ENCODE data around the gene OVCH1.

OVCH1 gene

DNA sequence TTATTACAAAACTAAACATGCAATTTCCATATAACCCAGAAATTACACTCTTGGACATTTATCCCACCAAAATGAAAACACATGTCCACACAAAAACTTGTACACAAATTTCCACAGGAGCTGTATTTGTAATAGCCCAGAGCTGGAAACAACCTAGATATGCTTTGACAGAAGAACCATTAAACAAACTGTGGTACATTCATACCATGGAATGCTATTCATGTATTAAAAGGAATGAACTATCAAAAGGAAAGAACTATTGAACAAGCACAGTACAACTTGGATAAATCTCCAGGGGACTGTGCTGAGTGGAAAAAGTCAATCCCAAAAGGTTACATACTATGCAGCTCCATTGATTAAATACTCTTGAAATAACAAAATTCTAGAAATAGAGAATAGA lies 80.7 kb downstream of the OVCH1 start:
- TF ChIP-seq, protein P1, sequence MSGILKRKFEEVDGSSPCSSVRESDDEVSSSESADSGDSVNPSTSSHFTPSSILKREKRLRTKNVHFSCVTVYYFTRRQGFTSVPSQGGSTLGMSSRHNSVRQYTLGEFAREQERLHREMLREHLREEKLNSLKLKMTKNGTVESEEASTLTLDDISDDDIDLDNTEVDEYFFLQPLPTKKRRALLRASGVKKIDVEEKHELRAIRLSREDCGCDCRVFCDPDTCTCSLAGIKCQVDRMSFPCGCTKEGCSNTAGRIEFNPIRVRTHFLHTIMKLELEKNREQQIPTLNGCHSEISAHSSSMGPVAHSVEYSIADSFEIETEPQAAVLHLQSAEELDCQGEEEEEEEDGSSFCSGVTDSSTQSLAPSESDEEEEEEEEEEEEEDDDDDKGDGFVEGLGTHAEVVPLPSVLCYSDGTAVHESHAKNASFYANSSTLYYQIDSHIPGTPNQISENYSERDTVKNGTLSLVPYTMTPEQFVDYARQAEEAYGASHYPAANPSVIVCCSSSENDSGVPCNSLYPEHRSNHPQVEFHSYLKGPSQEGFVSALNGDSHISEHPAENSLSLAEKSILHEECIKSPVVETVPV (CRISPR knock-in tag; IDR thresholded peaks at IDR 0.05): no peak
- TF ChIP-seq SNAI2 (CRISPR knock-in tag; IDR thresholded peaks at IDR 0.05) (no peak), PPARA (CRISPR knock-in tag; IDR thresholded peaks at IDR 0.05; ENCODE audit: borderline replicate concordance) (no peak), TOX (CRISPR knock-in tag; IDR thresholded peaks at IDR 0.05; ENCODE audit: borderline replicate concordance) (no peak), ZFP3 (CRISPR knock-in tag; IDR thresholded peaks at IDR 0.05) (no peak), OSR1 (CRISPR knock-in tag; IDR thresholded peaks at IDR 0.05) (no peak), TCF4 (CRISPR knock-in tag; IDR thresholded peaks at IDR 0.05; ENCODE audit: borderline replicate concordance) (no peak), BACH2 (CRISPR knock-in tag; IDR thresholded peaks at IDR 0.05; ENCODE audit: borderline replicate concordance) (no peak), RARB (CRISPR knock-in tag; IDR thresholded peaks at IDR 0.05) (no peak), ZFP30 (CRISPR knock-in tag; IDR thresholded peaks at IDR 0.05) (no peak), GLIS3 (CRISPR knock-in tag; IDR thresholded peaks at IDR 0.05) (no peak), CSDC2 (CRISPR knock-in tag; IDR thresholded peaks at IDR 0.05) (no peak), ARNTL (CRISPR knock-in tag; IDR thresholded peaks at IDR 0.05; ENCODE audit: borderline replicate concordance, low read depth) (no peak)
- TF ChIP-seq, protein P2, sequence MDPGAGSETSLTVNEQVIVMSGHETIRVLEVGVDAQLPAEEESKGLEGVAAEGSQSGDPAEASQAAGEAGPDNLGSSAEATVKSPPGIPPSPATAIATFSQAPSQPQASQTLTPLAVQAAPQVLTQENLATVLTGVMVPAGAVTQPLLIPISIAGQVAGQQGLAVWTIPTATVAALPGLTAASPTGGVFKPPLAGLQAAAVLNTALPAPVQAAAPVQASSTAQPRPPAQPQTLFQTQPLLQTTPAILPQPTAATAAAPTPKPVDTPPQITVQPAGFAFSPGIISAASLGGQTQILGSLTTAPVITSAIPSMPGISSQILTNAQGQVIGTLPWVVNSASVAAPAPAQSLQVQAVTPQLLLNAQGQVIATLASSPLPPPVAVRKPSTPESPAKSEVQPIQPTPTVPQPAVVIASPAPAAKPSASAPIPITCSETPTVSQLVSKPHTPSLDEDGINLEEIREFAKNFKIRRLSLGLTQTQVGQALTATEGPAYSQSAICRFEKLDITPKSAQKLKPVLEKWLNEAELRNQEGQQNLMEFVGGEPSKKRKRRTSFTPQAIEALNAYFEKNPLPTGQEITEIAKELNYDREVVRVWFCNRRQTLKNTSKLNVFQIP (CRISPR knock-in tag; IDR thresholded peaks at IDR 0.05; ENCODE audit: borderline replicate concordance, low read depth): no peak
- TF ChIP-seq, protein P3, sequence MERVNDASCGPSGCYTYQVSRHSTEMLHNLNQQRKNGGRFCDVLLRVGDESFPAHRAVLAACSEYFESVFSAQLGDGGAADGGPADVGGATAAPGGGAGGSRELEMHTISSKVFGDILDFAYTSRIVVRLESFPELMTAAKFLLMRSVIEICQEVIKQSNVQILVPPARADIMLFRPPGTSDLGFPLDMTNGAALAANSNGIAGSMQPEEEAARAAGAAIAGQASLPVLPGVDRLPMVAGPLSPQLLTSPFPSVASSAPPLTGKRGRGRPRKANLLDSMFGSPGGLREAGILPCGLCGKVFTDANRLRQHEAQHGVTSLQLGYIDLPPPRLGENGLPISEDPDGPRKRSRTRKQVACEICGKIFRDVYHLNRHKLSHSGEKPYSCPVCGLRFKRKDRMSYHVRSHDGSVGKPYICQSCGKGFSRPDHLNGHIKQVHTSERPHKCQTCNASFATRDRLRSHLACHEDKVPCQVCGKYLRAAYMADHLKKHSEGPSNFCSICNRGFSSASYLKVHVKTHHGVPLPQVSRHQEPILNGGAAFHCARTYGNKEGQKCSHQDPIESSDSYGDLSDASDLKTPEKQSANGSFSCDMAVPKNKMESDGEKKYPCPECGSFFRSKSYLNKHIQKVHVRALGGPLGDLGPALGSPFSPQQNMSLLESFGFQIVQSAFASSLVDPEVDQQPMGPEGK (CRISPR knock-in tag; IDR thresholded peaks at IDR 0.05; ENCODE audit: borderline replicate concordance): no peak
- TF ChIP-seq, protein P4, sequence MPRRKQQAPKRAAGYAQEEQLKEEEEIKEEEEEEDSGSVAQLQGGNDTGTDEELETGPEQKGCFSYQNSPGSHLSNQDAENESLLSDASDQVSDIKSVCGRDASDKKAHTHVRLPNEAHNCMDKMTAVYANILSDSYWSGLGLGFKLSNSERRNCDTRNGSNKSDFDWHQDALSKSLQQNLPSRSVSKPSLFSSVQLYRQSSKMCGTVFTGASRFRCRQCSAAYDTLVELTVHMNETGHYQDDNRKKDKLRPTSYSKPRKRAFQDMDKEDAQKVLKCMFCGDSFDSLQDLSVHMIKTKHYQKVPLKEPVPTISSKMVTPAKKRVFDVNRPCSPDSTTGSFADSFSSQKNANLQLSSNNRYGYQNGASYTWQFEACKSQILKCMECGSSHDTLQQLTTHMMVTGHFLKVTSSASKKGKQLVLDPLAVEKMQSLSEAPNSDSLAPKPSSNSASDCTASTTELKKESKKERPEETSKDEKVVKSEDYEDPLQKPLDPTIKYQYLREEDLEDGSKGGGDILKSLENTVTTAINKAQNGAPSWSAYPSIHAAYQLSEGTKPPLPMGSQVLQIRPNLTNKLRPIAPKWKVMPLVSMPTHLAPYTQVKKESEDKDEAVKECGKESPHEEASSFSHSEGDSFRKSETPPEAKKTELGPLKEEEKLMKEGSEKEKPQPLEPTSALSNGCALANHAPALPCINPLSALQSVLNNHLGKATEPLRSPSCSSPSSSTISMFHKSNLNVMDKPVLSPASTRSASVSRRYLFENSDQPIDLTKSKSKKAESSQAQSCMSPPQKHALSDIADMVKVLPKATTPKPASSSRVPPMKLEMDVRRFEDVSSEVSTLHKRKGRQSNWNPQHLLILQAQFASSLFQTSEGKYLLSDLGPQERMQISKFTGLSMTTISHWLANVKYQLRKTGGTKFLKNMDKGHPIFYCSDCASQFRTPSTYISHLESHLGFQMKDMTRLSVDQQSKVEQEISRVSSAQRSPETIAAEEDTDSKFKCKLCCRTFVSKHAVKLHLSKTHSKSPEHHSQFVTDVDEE (CRISPR knock-in tag; IDR thresholded peaks at IDR 0.05): no peak
- TF ChIP-seq, protein P5, sequence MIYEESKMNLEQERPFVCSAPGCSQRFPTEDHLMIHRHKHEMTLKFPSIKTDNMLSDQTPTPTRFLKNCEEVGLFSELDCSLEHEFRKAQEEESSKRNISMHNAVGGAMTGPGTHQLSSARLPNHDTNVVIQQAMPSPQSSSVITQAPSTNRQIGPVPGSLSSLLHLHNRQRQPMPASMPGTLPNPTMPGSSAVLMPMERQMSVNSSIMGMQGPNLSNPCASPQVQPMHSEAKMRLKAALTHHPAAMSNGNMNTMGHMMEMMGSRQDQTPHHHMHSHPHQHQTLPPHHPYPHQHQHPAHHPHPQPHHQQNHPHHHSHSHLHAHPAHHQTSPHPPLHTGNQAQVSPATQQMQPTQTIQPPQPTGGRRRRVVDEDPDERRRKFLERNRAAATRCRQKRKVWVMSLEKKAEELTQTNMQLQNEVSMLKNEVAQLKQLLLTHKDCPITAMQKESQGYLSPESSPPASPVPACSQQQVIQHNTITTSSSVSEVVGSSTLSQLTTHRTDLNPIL (CRISPR knock-in tag; IDR thresholded peaks at IDR 0.05; ENCODE audit: low read depth): no peak

DNA sequence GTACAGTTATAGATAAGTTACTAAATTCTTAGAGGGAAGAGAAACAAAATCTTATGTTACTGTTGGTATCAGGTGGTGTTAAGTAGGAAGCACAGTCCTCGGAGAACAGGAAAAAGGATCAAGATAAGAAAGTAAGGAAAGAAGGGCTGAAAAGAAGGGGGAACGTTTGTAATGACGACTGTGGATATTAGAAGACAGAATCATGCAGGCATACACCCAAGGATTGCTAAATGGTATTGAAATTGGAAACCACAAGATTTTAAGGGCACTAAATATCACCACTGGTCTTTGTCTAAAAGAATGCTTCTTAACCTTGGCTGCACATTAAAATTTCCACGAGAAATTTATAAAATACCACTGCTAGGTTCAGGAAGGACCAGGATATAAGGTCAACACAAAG lies 82.4 kb downstream of the OVCH1 start:
- no peak for TF ChIP-seq CSDC2 (CRISPR knock-in tag; IDR thresholded peaks at IDR 0.05)
- TF ChIP-seq, protein P1 (CRISPR knock-in tag; IDR thresholded peaks at IDR 0.05): no peak
- no peak for TF ChIP-seq BACH2 (CRISPR knock-in tag; IDR thresholded peaks at IDR 0.05; ENCODE audit: borderline replicate concordance)
- ATAC-seq: no peak

More for the DNA sequence above, 80.7 kb downstream of the OVCH1 start:
- no peak for ATAC-seq

DNA sequence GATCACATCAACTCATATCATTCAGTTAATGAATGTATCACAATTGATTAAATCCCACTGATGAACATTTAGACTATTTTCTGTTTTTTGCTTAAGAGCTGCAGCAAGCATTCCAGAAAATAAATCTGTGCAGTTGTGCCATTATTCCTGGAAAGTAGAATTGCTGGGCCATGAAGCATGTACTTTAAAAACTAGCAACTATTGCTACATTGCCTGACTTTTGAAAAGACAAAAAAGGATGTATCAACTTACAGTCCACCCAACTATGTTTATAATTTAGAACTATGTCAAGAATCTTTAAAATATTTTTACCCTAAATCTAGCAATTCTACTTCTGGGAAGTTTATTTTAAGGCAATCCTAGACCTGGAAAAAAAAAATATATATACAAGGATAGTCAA lies 83.1 kb downstream of the OVCH1 start:
- ATAC-seq: no peak
- TF ChIP-seq, protein P5 (CRISPR knock-in tag; IDR thresholded peaks at IDR 0.05; ENCODE audit: low read depth): no peak
- TF ChIP-seq GLIS3 (CRISPR knock-in tag; IDR thresholded peaks at IDR 0.05) (no peak), TCF4 (CRISPR knock-in tag; IDR thresholded peaks at IDR 0.05; ENCODE audit: borderline replicate concordance) (no peak), ZNF70 (CRISPR knock-in tag; IDR thresholded peaks at IDR 0.05) (no peak), CSDC2 (CRISPR knock-in tag; IDR thresholded peaks at IDR 0.05) (no peak), TOX (CRISPR knock-in tag; IDR thresholded peaks at IDR 0.05; ENCODE audit: borderline replicate concordance) (no peak), BACH2 (CRISPR knock-in tag; IDR thresholded peaks at IDR 0.05; ENCODE audit: borderline replicate concordance) (no peak), ZC3H10 (CRISPR knock-in tag; IDR thresholded peaks at IDR 0.05) (no peak), ZNF565 (CRISPR knock-in tag; conservative IDR thresholded peaks at IDR 0.05; ENCODE audit: low read depth) (no peak)
- TF ChIP-seq, protein P4 (CRISPR knock-in tag; IDR thresholded peaks at IDR 0.05): no peak
